K562 (cell line): Measurements from ENCODE around the gene GJB2. TPM values are rescaled to one million over a fixed set of nuclear protein-coding genes. Genes with fewer than 3 reads are reported as not detected.

Experiments
- ATAC-seq: fragments of 200-7000 bp; cut with Tn5 transposase; 3 replicates; pipeline ENCODE4 v1.9.1; 2020; ENCODE audit warnings: moderate library complexity
- BruUV-seq: library from RNA; stranded (reverse); fragments of 400-500 nt; replicated peaks from 2 replicates; lab custom pipeline; 2021; lab: Mats Ljungman, UMichigan
- CTCF ChIA-PET: fragments of 300-600 bp; formaldehyde crosslinking; extraction: SDS; loops from one replicate; lab custom pipeline; 2021; ENCODE audit warnings: low intra/inter-chr PET ratio; lab: Yijun Ruan, JAX
- POLR2A ChIA-PET: fragments of 300-600, 350-650 bp; sonication (Branson Sonifier 250); formaldehyde crosslinking; extraction: SDS; loops from one replicate; lab custom pipeline; 2021; ENCODE audit warnings: antibody characterized with exemption, inconsistent platforms; lab: Yijun Ruan, JAX
- DNase-seq, 4 experiments: peaks; one replicate each; pipeline versions ENCODE4 v3.0.0 to v3.0.0-alpha.2; 2011 to 2018; ENCODE audit warnings: low spot score in 3 of 4, mixed read lengths in 3 of 4; ENCODE audit errors: extremely low read depth in 1 of 4
- FAIRE-seq: peaks from 2 replicates; lab custom pipeline; 2011; peaks lifted over from hg19 to GRCh38; lab: Jason Lieb, UNC
- H2AFZ ChIP-seq: 2 replicates; pipeline ENCODE4 v1.6.0; 2011; ENCODE audit warnings: low read depth, low read length, control low read depth, inconsistent platforms
- H3K27ac ChIP-seq: fragments of 200-600 bp; 3 replicates; pipeline ENCODE4 v1.8.0; 2011; ENCODE audit warnings: low read depth, mild to moderate bottlenecking, control low read depth, inconsistent platforms, low read length, moderate library complexity, mixed read lengths; ENCODE audit errors: extremely low read depth
- H3K27me3 ChIP-seq, 2 experiments: fragments of 300-600 bp in 1 of 2; 2 replicates in 1 of 2; 3 replicates in 1 of 2; pipeline versions ENCODE4 v1.6.0 to v1.8.0; 2011; ENCODE audit warnings: inconsistent platforms in 2 of 2, low read length in 2 of 2, mild to moderate bottlenecking in 1 of 2, mixed read lengths in 1 of 2, moderate library complexity in 1 of 2; ENCODE audit not compliant: control insufficient read depth in 2 of 2, insufficient read depth in 2 of 2
- H3K36me3 ChIP-seq: fragments of 300-600 bp; 3 replicates; pipeline ENCODE4 v1.8.0; 2011; ENCODE audit warnings: mild to moderate bottlenecking, low read length, inconsistent platforms; ENCODE audit not compliant: control insufficient read depth, insufficient read depth
- H3K4me1 ChIP-seq, 2 experiments: fragments of 200-600 bp in 1 of 2; replicated peaks in 1 of 2; 2 replicates in 1 of 2; 3 replicates in 1 of 2; pipeline versions ENCODE4 v1.5.1 to v1.8.0; 2011; ENCODE audit warnings: inconsistent platforms in 2 of 2, low read length in 2 of 2, mild to moderate bottlenecking in 1 of 2, mixed read lengths in 1 of 2, moderate library complexity in 1 of 2; ENCODE audit not compliant: control insufficient read depth in 2 of 2, insufficient read depth in 2 of 2
- H3K4me2 ChIP-seq: 2 replicates; pipeline ENCODE4 v1.6.1; 2011; ENCODE audit warnings: low read length, control low read depth, inconsistent platforms, mixed read lengths; ENCODE audit not compliant: insufficient read depth
- H3K4me3 ChIP-seq: fragments of 200-600 bp; sonication (generic), shearing (Covaris generic); 2 replicates; pipeline ENCODE4 v1.5.1; 2016; ENCODE audit warnings: control low read depth, inconsistent platforms
- H3K79me2 ChIP-seq: fragments of 200-600 bp; 3 replicates; pipeline ENCODE4 v1.8.0; 2011; ENCODE audit warnings: low read length, inconsistent platforms; ENCODE audit not compliant: control insufficient read depth, insufficient read depth
- H3K9ac ChIP-seq, 2 experiments: 2 replicates each; pipeline versions ENCODE4 v1.6.0 to v1.6.1; 2011; ENCODE audit warnings: low read depth in 2 of 2, low read length in 2 of 2, control low read depth in 1 of 2, inconsistent platforms in 1 of 2, mild to moderate bottlenecking in 1 of 2, mixed read lengths in 1 of 2; ENCODE audit not compliant: insufficient read depth in 1 of 2
- H3K9me1 ChIP-seq: one replicate; pipeline ENCODE4 v1.6.0; 2011; ENCODE audit warnings: inconsistent platforms, mild to moderate bottlenecking, low read length, moderate library complexity; ENCODE audit not compliant: control insufficient read depth, insufficient read depth
- H3K9me3 ChIP-seq: replicated peaks from 2 replicates; pipeline ENCODE4 v1.5.1; 2011; ENCODE audit warnings: low read depth, low read length, inconsistent platforms; ENCODE audit not compliant: control insufficient read depth, insufficient read depth
- H4K20me1 ChIP-seq: replicated peaks from 2 replicates; pipeline ENCODE4 v1.6.1; 2011; ENCODE audit warnings: low read length, inconsistent platforms, mixed read lengths; ENCODE audit not compliant: control insufficient read depth, insufficient read depth
- FOXA1 ChIP-seq: fragments of 450-650 bp; IDR thresholded peaks from 2 replicates; pipeline ENCODE4 v1.6.1; 2016; ENCODE audit warnings: mild to moderate bottlenecking, borderline replicate concordance
- FOXJ3 ChIP-seq: sonication (generic); formaldehyde crosslinking; IDR thresholded peaks from 2 replicates; pipeline ENCODE4 v1.4.0; 2020; ENCODE audit warnings: mild to moderate bottlenecking, missing genetic modification reagents
- FOXP1 ChIP-seq: sonication (generic); formaldehyde crosslinking; IDR thresholded peaks from 2 replicates; pipeline ENCODE4 v1.8.0; 2022; ENCODE audit warnings: mild to moderate bottlenecking, missing genetic modification reagents
- MTA2 ChIP-seq: fragments of 450-650 bp; IDR thresholded peaks from 2 replicates; pipeline ENCODE4 v1.6.1; 2016; ENCODE audit warnings: low read depth
- NR2C1 ChIP-seq, 2 experiments: fragments of 450-650 bp; IDR thresholded peaks; 2 replicates each; pipeline ENCODE4 v1.6.1; 2017; ENCODE audit warnings: mild to moderate bottlenecking in 2 of 2, antibody characterized with exemption in 1 of 2, inconsistent platforms in 1 of 2, missing compliant biosample characterization in 1 of 2, missing genetic modification characterization in 1 of 2
- PHB2 ChIP-seq: fragments of 450-650 bp; IDR thresholded peaks from 2 replicates; pipeline ENCODE4 v1.6.1; 2017; ENCODE audit warnings: low read depth
- SIRT6 ChIP-seq: IDR thresholded peaks from one replicate; pipeline ENCODE4 v1.6.1; 2012; ENCODE audit warnings: low read depth, mild to moderate bottlenecking, control low read depth, inconsistent platforms, low read length, moderate library complexity
- ZC3H11A ChIP-seq: IDR thresholded peaks from 2 replicates; pipeline ENCODE4 v1.6.1; 2012; ENCODE audit warnings: low read depth, low read length, improper control_type of control experiment
- ZNF589 ChIP-seq: fragments of 200-800 bp; sonication (Bioruptor generic); IDR thresholded peaks from 2 replicates; pipeline ENCODE4 v1.6.1; 2016; ENCODE audit warnings: low read depth, missing genetic modification characterization, missing compliant biosample characterization
- ZNF77 ChIP-seq: fragments of 250-450 bp; sonication (Bioruptor Pico); IDR thresholded peaks from 2 replicates; pipeline ENCODE4 v1.5.0; 2020
- WGBS: fragments of 100-300 bp; shearing (Covaris generic); methylation state at CpG from one replicate; pipeline ENCODE4 v1.1.6; 2016; ENCODE audit warnings: low coverage, mixed read lengths; ENCODE audit not compliant: insufficient coverage; ENCODE audit errors: missing lambda C conversion rate; 5-methylcytosine and 5-hydroxymethylcytosine counted together
- in situ Hi-C: fragments of 300-500 bp; cut with MboI; formaldehyde crosslinking; loops from 4 replicates; pipeline ENCODE4 v1.15.0; 2018; ENCODE audit warnings: inconsistent platforms, mixed read lengths
- intact Hi-C: fragments of 100-400 bp; cut with micrococcal nuclease; formaldehyde crosslinking; loops from 2 replicates; pipeline ENCODE4 v1.14.2; 2022
- polyA plus RNA-seq, 8 experiments: library from polyadenylated mRNA; depleted of rRNA in 4 of 8; stranded (reverse) in 5 of 8; unstranded in 3 of 8; fragments of >200 nt; fragmentation: Nextera tagmentation in 2 of 8; fragmentation: Illumina TruSeq in 1 of 8; extraction: Ambion mirVana in 2 of 8; extraction: Trizol in 1 of 8; gene quantifications; 2 replicates each; pipeline versions ENCODE4 v1.2.1 to v1.2.3, GENCODE V29; 2011 to 2014; ENCODE audit warnings: inconsistent platforms in 1 of 8, missing spikeins in 1 of 8
- total RNA-seq, 7 experiments: library from RNA; depleted of rRNA in 6 of 7; stranded (reverse); fragments of >200 nt in 6 of 7; fragmentation: Illumina TruSeq in 2 of 7; extraction: Trizol in 2 of 7; gene quantifications; 2 replicates each; pipeline versions ENCODE4 v1.2.1 to v1.2.3, GENCODE V29; 2011 to 2021; ENCODE audit warnings: low replicate concordance in 1 of 7

GJB2 gene
- total and polyA plus RNA-seq, 9 of the 15 experiments (the other 6 are each of a cell fraction or from before 2014, with no cell fraction given) = not detected

GRCh38 chr13:20141238-20142022, 51.3 kb downstream of the GJB2 start:
- H3K27ac ChIP-seq = no peak overlapping the region
- ChIA-PET CTCF (no interaction called here), POLR2A (interaction anchor here (0.7 kb wide), 1 partner anchor 9 kb away, joined by 3 read pairs; no protein-coding TSS in a partner anchor)
- H3K9ac ChIP-seq = no peak overlapping the region
- peaks cover 0 to 14% of the 10 kb centered on the region in 2 experiments; a peak in 2 of 5 replicates for H3K4me1 ChIP-seq
- in situ Hi-C loops (no loop called here), intact Hi-C loops (no loop called here)
- H3K9me1 ChIP-seq = no peaks in the 10 kb centered on the region
- peaks cover 5 to 47% of the 10 kb centered on the region in 2 experiments; a peak in 3 of 5 replicates for H3K27me3 ChIP-seq
- no peak overlapping the region for H2AFZ ChIP-seq
- DNase-seq (no peak), ATAC-seq (no peak), FAIRE-seq (no peak)
- no peaks in the 10 kb centered on the region for H3K36me3 ChIP-seq
- no peak overlapping the region for H3K4me2 ChIP-seq
- H3K9me3 ChIP-seq = no peaks in the 10 kb centered on the region
- WGBS = 9% methylated on average over 13 of the region's 14 CpGs
- H3K79me2 ChIP-seq = no peaks in the 10 kb centered on the region
- no peak overlapping the region for H3K4me3 ChIP-seq
- 0 out of 2 replicates have a peak, but pooled peaks cover 5% of the 10 kb centered on the region for H4K20me1 ChIP-seq
- BruUV-seq = no TSS peak
- TF ChIP-seq ZNF77 (no peak), ZC3H11A (no peak), FOXJ3 (CRISPR knock-in tag) (no peak), FOXP1 (no peak), SIRT6 (no peak), PHB2 (no peak), NR2C1 (IDR thresholded peaks at IDR 0.05) (no peak), NR2C1 (tag; IDR thresholded peaks at IDR 0.05) (no peak), FOXA1 (no peak), MTA2 (no peak), ZNF589 (CRISPR knock-in tag) (no peak)
